Breast epithelium (tissue), 3 donors: ENCODE results near the gene NECTIN4.

Source experiments
- POLR2A ChIP-seq: fragments of 450-650 bp; IDR thresholded peaks from one replicate; pipeline ENCODE4 v1.6.1; 2016; ENCODE audit warnings: antibody characterized with exemption, mild to moderate bottlenecking, moderate library complexity
- POLR2AphosphoS5 ChIP-seq, 3 donors: sonication (generic); formaldehyde crosslinking; IDR thresholded peaks; one replicate each; pipeline ENCODE4 v1.6.1; 2017; ENCODE audit warnings: antibody characterized with exemption in 3 of 3
- TF ChIP-seq, protein P1 (sequence below), 3 donors: fragments of 450-650 bp; IDR thresholded peaks; one replicate each; pipeline ENCODE4 v1.5.1; 2016 to 2017; ENCODE audit warnings: antibody characterized with exemption in 3 of 3, mild to moderate bottlenecking in 3 of 3, moderate library complexity in 3 of 3

DNA sequence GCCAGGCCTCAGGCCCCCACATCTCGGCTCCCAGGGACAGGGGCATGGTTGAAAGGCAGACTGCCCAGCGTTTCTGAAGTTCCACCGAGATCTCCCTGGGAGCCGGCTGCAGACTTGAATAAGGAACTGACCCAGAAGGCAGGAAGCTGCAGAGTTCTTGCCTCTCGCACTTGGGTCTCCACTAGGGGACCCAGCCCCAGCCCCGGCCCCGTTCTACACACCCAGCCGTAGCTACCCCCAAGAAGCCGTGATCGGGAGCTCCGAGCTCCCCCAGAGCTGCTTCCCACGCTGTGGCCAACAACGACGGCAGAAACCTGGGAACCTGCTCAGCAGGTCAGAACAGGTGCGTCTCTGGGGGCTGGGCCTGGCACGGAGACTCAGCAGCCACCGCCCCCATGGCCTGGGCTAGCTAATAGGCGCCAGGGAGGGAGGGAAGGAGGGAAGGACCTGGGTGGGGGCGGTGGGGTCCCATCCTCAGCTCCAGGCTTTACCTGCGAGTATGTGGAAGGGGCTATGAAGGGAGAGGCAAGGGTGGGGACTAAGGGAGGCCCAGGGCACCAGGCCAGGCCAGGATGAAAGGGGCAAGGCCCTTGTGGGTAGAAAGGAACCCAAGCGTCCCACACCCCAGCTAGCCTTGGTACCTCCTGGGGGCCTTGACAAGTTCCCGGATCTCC lies at the start of gene NECTIN4:
- TF ChIP-seq, protein P1, sequence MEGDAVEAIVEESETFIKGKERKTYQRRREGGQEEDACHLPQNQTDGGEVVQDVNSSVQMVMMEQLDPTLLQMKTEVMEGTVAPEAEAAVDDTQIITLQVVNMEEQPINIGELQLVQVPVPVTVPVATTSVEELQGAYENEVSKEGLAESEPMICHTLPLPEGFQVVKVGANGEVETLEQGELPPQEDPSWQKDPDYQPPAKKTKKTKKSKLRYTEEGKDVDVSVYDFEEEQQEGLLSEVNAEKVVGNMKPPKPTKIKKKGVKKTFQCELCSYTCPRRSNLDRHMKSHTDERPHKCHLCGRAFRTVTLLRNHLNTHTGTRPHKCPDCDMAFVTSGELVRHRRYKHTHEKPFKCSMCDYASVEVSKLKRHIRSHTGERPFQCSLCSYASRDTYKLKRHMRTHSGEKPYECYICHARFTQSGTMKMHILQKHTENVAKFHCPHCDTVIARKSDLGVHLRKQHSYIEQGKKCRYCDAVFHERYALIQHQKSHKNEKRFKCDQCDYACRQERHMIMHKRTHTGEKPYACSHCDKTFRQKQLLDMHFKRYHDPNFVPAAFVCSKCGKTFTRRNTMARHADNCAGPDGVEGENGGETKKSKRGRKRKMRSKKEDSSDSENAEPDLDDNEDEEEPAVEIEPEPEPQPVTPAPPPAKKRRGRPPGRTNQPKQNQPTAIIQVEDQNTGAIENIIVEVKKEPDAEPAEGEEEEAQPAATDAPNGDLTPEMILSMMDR (IDR thresholded peaks at IDR 0.05), result peak in 1 of 3 donors; percentile 27
- peak; percentile 10 for TF ChIP-seq POLR2A
- TF ChIP-seq POLR2AphosphoS5 (IDR thresholded peaks at IDR 0.05), result peak in 2 of 3 donors; percentile 67 to 93
